K562 (cell line): Measurements from ENCODE around the gene CAPRIN1. TPM values are rescaled to one million over a fixed set of nuclear protein-coding genes. Genes with fewer than 3 reads are reported as not detected.

ENCODE experiments used
- AFF4 ChIP-seq: sonication (generic); formaldehyde crosslinking; IDR thresholded peaks from 2 replicates; pipeline ENCODE4 v1.8.0; 2023; ENCODE audit warnings: mild to moderate bottlenecking, missing genetic modification reagents
- CBFA2T3 ChIP-seq: fragments of 450-650 bp; IDR thresholded peaks from 2 replicates; pipeline ENCODE4 v1.6.1; 2017
- CHD1 ChIP-seq: fragments of 200-600 bp; sonication (generic); IDR thresholded peaks from one replicate; pipeline ENCODE4 v1.6.1; 2012; ENCODE audit warnings: mild to moderate bottlenecking, moderate library complexity, low read length, inconsistent platforms
- ESRRA ChIP-seq: fragments of 450-650 bp; IDR thresholded peaks from 2 replicates; pipeline ENCODE4 v1.6.1; 2014; ENCODE audit warnings: low read depth, mild to moderate bottlenecking, moderate library complexity, borderline replicate concordance
- ETV5 ChIP-seq: sonication (generic); formaldehyde crosslinking; IDR thresholded peaks from 2 replicates; pipeline ENCODE4 v1.4.0; 2020; ENCODE audit warnings: low read depth, mild to moderate bottlenecking, missing genetic modification reagents
- HDAC2 ChIP-seq: fragments of 450-650 bp; IDR thresholded peaks from 2 replicates; pipeline ENCODE4 v1.6.1; 2016; ENCODE audit warnings: mild to moderate bottlenecking
- MEIS2 ChIP-seq: fragments of 450-650 bp; IDR thresholded peaks from 2 replicates; pipeline ENCODE4 v1.6.1; 2014; ENCODE audit warnings: mild to moderate bottlenecking; ENCODE audit not compliant: partially characterized antibody
- NCOA4 ChIP-seq: fragments of 450-650 bp; IDR thresholded peaks from 2 replicates; pipeline ENCODE4 v1.6.1; 2018; ENCODE audit warnings: mild to moderate bottlenecking; ENCODE audit not compliant: partially characterized antibody
- NRF1 ChIP-seq, 2 experiments: fragments of 450-650 bp; IDR thresholded peaks in 1 of 2; conservative IDR thresholded peaks in 1 of 2; 2 replicates each; pipeline ENCODE4 v1.6.1; 2014; ENCODE audit warnings: mild to moderate bottlenecking in 2 of 2
- RBM34 ChIP-seq: fragments of 200-400 bp; formaldehyde crosslinking; IDR thresholded peaks from 2 replicates; pipeline ENCODE4 v1.6.1; 2018; ENCODE audit warnings: low read length, borderline replicate concordance; ENCODE audit not compliant: insufficient read depth
- SIX5 ChIP-seq, 2 experiments: IDR thresholded peaks; 2 replicates each; pipeline ENCODE4 v1.6.1; 2011; ENCODE audit warnings: low read length in 2 of 2, borderline replicate concordance in 1 of 2, low read depth in 1 of 2, mild to moderate bottlenecking in 1 of 2, moderate library complexity in 1 of 2; ENCODE audit not compliant: insufficient read depth in 1 of 2
- SMAD3 ChIP-seq: fragments of 450-650 bp; formaldehyde crosslinking; conservative IDR thresholded peaks from 2 replicates; pipeline ENCODE4 v1.4.0; 2020; ENCODE audit warnings: mild to moderate bottlenecking
- SNAPC5 ChIP-seq: fragments of 250-450 bp; sonication (Bioruptor Pico); IDR thresholded peaks from 2 replicates; pipeline ENCODE4 v1.8.0; 2021; ENCODE audit warnings: moderate library complexity, mild to moderate bottlenecking, inconsistent platforms
- SUPT5H ChIP-seq: fragments of 450-650 bp; IDR thresholded peaks from 2 replicates; pipeline ENCODE4 v1.6.1; 2016
- TBL1XR1 ChIP-seq, 2 experiments: IDR thresholded peaks; 2 replicates each; pipeline ENCODE4 v1.6.1; 2012; ENCODE audit warnings: improper control_type of control experiment in 2 of 2, low read length in 2 of 2, mild to moderate bottlenecking in 1 of 2
- USF1 ChIP-seq: sonication (generic); formaldehyde crosslinking; IDR thresholded peaks from 2 replicates; pipeline ENCODE4 v1.9.0; 2022; ENCODE audit warnings: mild to moderate bottlenecking, missing genetic modification reagents
- ZHX1 ChIP-seq: fragments of 150-350 bp; conservative IDR thresholded peaks from 2 replicates; pipeline ENCODE4 v1.6.1; 2014; ENCODE audit warnings: low read length
- ZNF124 ChIP-seq: sonication (generic); formaldehyde crosslinking; IDR thresholded peaks from 2 replicates; pipeline ENCODE4 v1.8.1; 2022; ENCODE audit warnings: missing genetic modification reagents
- ZNF586 ChIP-seq: fragments of 450-650 bp; formaldehyde crosslinking; conservative IDR thresholded peaks from 2 replicates; pipeline ENCODE4 v1.4.0; 2020; ENCODE audit warnings: mild to moderate bottlenecking, moderate library complexity
- polyA plus RNA-seq, 8 experiments: library from polyadenylated mRNA; depleted of rRNA in 4 of 8; stranded (reverse) in 5 of 8; unstranded in 3 of 8; fragments of >200 nt; fragmentation: Nextera tagmentation in 2 of 8; fragmentation: Illumina TruSeq in 1 of 8; extraction: Ambion mirVana in 2 of 8; extraction: Trizol in 1 of 8; gene quantifications; 2 replicates each; pipeline versions ENCODE4 v1.2.1 to v1.2.3, GENCODE V29; 2011 to 2014; ENCODE audit warnings: inconsistent platforms in 1 of 8, missing spikeins in 1 of 8
- total RNA-seq, 7 experiments: library from RNA; depleted of rRNA in 6 of 7; stranded (reverse); fragments of >200 nt in 6 of 7; fragmentation: Illumina TruSeq in 2 of 7; extraction: Trizol in 2 of 7; gene quantifications; 2 replicates each; pipeline versions ENCODE4 v1.2.1 to v1.2.3, GENCODE V29; 2011 to 2021; ENCODE audit warnings: low replicate concordance in 1 of 7
- TF ChIP-seq, protein P1 (sequence below): fragments of 450-650 bp; IDR thresholded peaks from 2 replicates; pipeline ENCODE4 v1.7.0; 2016; ENCODE audit warnings: borderline replicate concordance

Gene CAPRIN1
- total and polyA plus RNA-seq, 9 of the 15 experiments (the other 6 are each of a cell fraction or from before 2014, with no cell fraction given) = 49.6 to 271 (median 244) TPM

GRCh38 chr11:34052036-34052607 is 591 bp downstream of the CAPRIN1 start (continued):
- TF ChIP-seq USF1 (CRISPR knock-in tag) = no peak
- TF ChIP-seq NCOA4 = no peak
- TF ChIP-seq, protein P1, sequence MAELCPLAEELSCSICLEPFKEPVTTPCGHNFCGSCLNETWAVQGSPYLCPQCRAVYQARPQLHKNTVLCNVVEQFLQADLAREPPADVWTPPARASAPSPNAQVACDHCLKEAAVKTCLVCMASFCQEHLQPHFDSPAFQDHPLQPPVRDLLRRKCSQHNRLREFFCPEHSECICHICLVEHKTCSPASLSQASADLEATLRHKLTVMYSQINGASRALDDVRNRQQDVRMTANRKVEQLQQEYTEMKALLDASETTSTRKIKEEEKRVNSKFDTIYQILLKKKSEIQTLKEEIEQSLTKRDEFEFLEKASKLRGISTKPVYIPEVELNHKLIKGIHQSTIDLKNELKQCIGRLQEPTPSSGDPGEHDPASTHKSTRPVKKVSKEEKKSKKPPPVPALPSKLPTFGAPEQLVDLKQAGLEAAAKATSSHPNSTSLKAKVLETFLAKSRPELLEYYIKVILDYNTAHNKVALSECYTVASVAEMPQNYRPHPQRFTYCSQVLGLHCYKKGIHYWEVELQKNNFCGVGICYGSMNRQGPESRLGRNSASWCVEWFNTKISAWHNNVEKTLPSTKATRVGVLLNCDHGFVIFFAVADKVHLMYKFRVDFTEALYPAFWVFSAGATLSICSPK = no peak
- no peak for TF ChIP-seq ZNF586 (CRISPR knock-in tag)
- no peak for TF ChIP-seq SIX5 (IDR thresholded peaks at IDR 0.05; ENCODE audit: borderline replicate concordance in 1 of 2, insufficient read depth in 1 of 2, low read depth in 1 of 2, low read length in 2 of 2)
- no peak; the same call in 1 of the 2 replicates for TF ChIP-seq ETV5 (CRISPR knock-in tag)
- TF ChIP-seq SUPT5H = peak; percentile 11
- peak; percentile 26; the same call in 1 of the 2 replicates for TF ChIP-seq AFF4 (CRISPR knock-in tag)
- no peak for TF ChIP-seq HDAC2
- no peak for TF ChIP-seq ZNF124 (CRISPR knock-in tag)
- 0 out of 4 replicates have a peak, but pooled peaks of 1 of the 2 experiments have one; percentile 41 for TF ChIP-seq TBL1XR1 (IDR thresholded peaks at IDR 0.05; ENCODE audit: low read length in 2 of 2)
- no peak for TF ChIP-seq SNAPC5 (CRISPR knock-in tag)
- no peak for TF ChIP-seq MEIS2
- TF ChIP-seq RBM34 = no peak
- TF ChIP-seq SMAD3 = 0 out of 2 replicates have a peak, but pooled peaks have one; percentile 11
- peak; percentile 66 to 71 for TF ChIP-seq NRF1 (conservative IDR thresholded peaks at IDR 0.05 in 1 of 2, IDR thresholded peaks at IDR 0.05 in 1 of 2)
- no peak for TF ChIP-seq ZHX1
- no peak for TF ChIP-seq CBFA2T3
- peak; percentile 42; the same call in 1 of the 2 replicates for TF ChIP-seq ESRRA
- TF ChIP-seq CHD1 = no peak
